NT2/D1 (cell line): Measurements from ENCODE around the gene ADGRL3.

Source experiments
- DNase-seq: peaks from one replicate; pipeline ENCODE4 v3.0.0-alpha.2; 2011; ENCODE audit warnings: low read depth, low spot score
- H3K27me3 ChIP-seq: 2 replicates; pipeline ENCODE4 v1.6.0; 2011; ENCODE audit warnings: mild to moderate bottlenecking; ENCODE audit not compliant: insufficient read length, insufficient read depth
- H3K36me3 ChIP-seq: 2 replicates; pipeline ENCODE4 v1.6.1; 2011; ENCODE audit warnings: mild to moderate bottlenecking, low read length, mixed read lengths; ENCODE audit not compliant: insufficient read depth, insufficient read length
- H3K4me1 ChIP-seq: 2 replicates; pipeline ENCODE4 v1.5.1; 2011; ENCODE audit not compliant: insufficient read depth, insufficient read length
- H3K4me3 ChIP-seq: 2 replicates; pipeline ENCODE4 v1.5.1; 2011; ENCODE audit warnings: low read depth; ENCODE audit not compliant: insufficient read length
- H3K9ac ChIP-seq: 2 replicates; pipeline ENCODE4 v1.6.0; 2011; ENCODE audit warnings: low read depth; ENCODE audit not compliant: insufficient read length
- H3K9me3 ChIP-seq: 2 replicates; pipeline ENCODE4 v1.5.1; 2011; ENCODE audit warnings: mild to moderate bottlenecking, low read length; ENCODE audit not compliant: insufficient read depth
- SUZ12 ChIP-seq: IDR thresholded peaks from 2 replicates; pipeline ENCODE4 v1.6.1; 2011; ENCODE audit not compliant: insufficient read length, insufficient read depth; ENCODE audit errors: extremely low read depth
- YY1 ChIP-seq: IDR thresholded peaks from 2 replicates; pipeline ENCODE4 v1.6.1; 2011; ENCODE audit not compliant: insufficient read length, insufficient read depth
- ZNF274 ChIP-seq: IDR thresholded peaks from 2 replicates; pipeline ENCODE4 v1.6.1; 2011; ENCODE audit warnings: mild to moderate bottlenecking, low read depth, low read length

Gene ADGRL3

DNA sequence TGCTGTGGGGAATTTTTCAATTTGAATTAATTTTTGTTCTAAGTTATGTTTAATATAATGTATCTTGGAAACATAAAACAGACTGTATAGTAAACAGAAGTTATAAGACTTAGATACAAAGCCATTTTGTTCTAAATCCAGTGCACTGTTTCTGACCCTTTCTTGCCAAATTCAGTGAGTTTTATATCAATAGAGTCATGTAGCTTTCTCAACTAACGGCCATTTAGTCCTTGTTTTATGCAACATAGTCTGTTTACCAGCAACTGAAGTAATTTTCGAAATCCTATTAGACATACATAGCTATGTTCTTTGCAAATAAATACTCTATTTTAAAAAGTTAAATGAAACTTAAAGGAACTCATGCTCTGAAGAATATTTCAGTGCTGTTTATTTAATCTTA, 242.8 kb downstream of the ADGRL3 start:
- Histone ChIP-seq H3K9ac (no peak overlapping the region), H3K4me1 (no peaks in the 10 kb centered on the region), H3K36me3 (no peaks in the 10 kb centered on the region), H3K9me3 (no peaks in the 10 kb centered on the region), H3K4me3 (no peak overlapping the region), H3K27me3 (no peaks in the 10 kb centered on the region)
- no peak for DNase-seq
- TF ChIP-seq SUZ12 = no peak
- TF ChIP-seq ZNF274 = no peak
- TF ChIP-seq YY1 = no peak

DNA sequence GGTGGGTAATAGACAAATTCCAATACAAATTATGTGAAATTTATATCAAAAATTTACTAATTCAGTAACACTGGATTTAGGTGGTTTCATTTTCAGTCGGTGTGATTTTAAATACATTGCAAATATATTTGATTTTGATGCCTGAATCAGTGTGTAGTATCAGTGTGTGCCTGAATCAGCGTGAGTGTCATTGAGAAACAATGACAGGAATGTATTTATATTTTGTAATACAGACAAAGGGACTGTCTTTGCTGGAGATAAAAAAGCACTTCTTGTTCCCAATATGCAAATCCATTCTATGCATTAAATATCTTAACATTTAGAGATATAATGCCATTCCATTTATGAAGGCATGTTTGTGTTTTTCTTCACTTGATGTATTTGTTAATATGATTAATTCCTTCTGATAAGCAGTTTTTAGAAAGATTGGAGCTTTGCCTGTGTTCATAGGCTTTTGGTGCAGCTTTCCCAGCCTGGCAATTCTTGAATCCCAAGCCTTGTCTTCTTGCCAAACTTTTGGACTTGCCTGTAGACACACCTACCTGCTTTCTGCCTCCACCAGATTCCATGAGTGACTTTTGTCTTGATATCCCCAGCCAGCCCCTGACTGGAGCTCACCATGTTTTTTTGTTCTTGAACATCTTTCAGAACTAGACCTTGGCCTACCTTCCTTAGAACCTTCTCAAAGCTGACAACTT, 243.8 kb downstream of the ADGRL3 start:
- TF ChIP-seq ZNF274 = no peak
- TF ChIP-seq SUZ12 = no peak
- TF ChIP-seq YY1 = no peak
- Histone ChIP-seq H3K4me1 (no peaks in the 10 kb centered on the region), H3K27me3 (no peaks in the 10 kb centered on the region), H3K9ac (no peak overlapping the region), H3K36me3 (no peaks in the 10 kb centered on the region), H3K4me3 (no peak overlapping the region), H3K9me3 (no peaks in the 10 kb centered on the region)
- no peak for DNase-seq

- Histone ChIP-seq H3K4me3 (no peak overlapping the region), H3K9me3 (no peaks in the 10 kb centered on the region), H3K4me1 (no peaks in the 10 kb centered on the region), H3K9ac (no peak overlapping the region), H3K36me3 (no peaks in the 10 kb centered on the region), H3K27me3 (no peaks in the 10 kb centered on the region)
- TF ChIP-seq SUZ12 = no peak
- no peak for TF ChIP-seq ZNF274
- TF ChIP-seq YY1 = no peak
- no peak for DNase-seq
Measured at GRCh38 chr4:61445374-61446063, 245.4 kb downstream of the ADGRL3 start.

GRCh38 chr4:61446941-61447340, 246.8 kb downstream of the ADGRL3 start:
- TF ChIP-seq SUZ12 (no peak), YY1 (no peak), ZNF274 (no peak)
- H3K27me3 ChIP-seq = no peaks in the 10 kb centered on the region
- no peak for DNase-seq
- no peaks in the 10 kb centered on the region for H3K4me1 ChIP-seq
- no peaks in the 10 kb centered on the region for H3K9me3 ChIP-seq
- no peak overlapping the region for H3K4me3 ChIP-seq
- H3K9ac ChIP-seq = no peak overlapping the region
- no peaks in the 10 kb centered on the region for H3K36me3 ChIP-seq

DNA sequence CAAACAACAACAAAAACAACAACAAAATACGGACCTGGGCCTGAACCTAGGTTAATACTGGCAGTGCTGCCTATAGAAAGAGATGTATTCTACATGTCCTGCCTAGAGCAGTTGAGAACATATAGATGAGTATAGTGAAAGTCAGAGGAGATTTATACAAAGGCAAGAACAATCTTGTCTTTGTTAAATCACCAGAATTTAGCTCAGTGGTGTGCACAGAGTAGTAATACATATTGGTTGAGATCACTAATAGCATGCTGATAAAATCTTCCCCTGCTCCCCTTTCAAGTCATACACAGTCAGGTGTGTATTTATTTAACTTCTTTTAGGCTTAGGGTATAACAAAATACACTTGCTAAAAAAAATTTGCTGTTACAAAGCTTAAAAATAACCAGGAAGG, 247.8 kb downstream of the ADGRL3 start:
- H3K36me3 ChIP-seq = no peaks in the 10 kb centered on the region
- H3K27me3 ChIP-seq = no peaks in the 10 kb centered on the region
- H3K4me1 ChIP-seq = no peaks in the 10 kb centered on the region
- H3K4me3 ChIP-seq = no peak overlapping the region
- no peaks in the 10 kb centered on the region for H3K9me3 ChIP-seq
- TF ChIP-seq ZNF274 (no peak), SUZ12 (no peak), YY1 (no peak)
- no peak overlapping the region for H3K9ac ChIP-seq
- DNase-seq = no peak

DNA sequence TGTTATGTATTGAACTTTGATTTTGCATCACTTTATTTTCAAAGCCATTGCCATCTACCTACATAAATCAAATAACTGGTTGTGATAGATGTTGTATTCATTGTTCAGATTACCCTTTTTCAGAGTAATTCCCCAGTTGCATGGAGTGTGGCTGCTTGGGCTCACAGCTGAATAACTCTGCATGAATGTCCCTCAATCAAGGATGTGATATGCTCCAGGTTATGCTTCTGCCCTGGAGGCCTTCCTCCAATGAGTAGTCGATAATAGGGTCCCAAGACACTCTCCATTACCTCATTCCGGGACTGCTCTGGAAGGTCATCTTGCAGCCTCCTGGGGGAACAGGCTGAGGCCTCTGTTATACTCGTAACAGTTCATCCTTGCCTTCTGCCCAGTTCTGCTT, 251.8 kb downstream of the ADGRL3 start:
- H3K9me3 ChIP-seq = no peaks in the 10 kb centered on the region
- no peak overlapping the region for H3K9ac ChIP-seq
- no peaks in the 10 kb centered on the region for H3K36me3 ChIP-seq
- H3K4me1 ChIP-seq = no peaks in the 10 kb centered on the region
- no peaks in the 10 kb centered on the region for H3K27me3 ChIP-seq
- no peak overlapping the region for H3K4me3 ChIP-seq
- TF ChIP-seq YY1 = no peak
- TF ChIP-seq ZNF274 = no peak
- TF ChIP-seq SUZ12 = no peak
- DNase-seq = no peak

GRCh38 chr4:61461956-61462355, 261.8 kb downstream of the ADGRL3 start:
- H3K4me3 ChIP-seq = no peak overlapping the region
- DNase-seq = no peak
- no peaks in the 10 kb centered on the region for H3K9me3 ChIP-seq
- no peaks in the 10 kb centered on the region for H3K4me1 ChIP-seq
- no peak overlapping the region for H3K9ac ChIP-seq
- no peak for TF ChIP-seq ZNF274
- no peak for TF ChIP-seq YY1
- TF ChIP-seq SUZ12 = no peak
- H3K36me3 ChIP-seq = no peaks in the 10 kb centered on the region
- H3K27me3 ChIP-seq = no peaks in the 10 kb centered on the region
